Measurements from ENCODE around the gene ERAL1. TPM values are rescaled to one million over a fixed set of nuclear protein-coding genes. Genes with fewer than 3 reads are reported as not detected.
A peak's percentile ranks its signal among the peaks of the same experiment; 100 is the strongest.

The ERAL1 gene
- total and polyA plus RNA-seq, 2 of the 13 experiments (the other 11 are each of a cell fraction or from before 2014, with no cell fraction given) = 46.9 to 72.2 TPM

DNA sequence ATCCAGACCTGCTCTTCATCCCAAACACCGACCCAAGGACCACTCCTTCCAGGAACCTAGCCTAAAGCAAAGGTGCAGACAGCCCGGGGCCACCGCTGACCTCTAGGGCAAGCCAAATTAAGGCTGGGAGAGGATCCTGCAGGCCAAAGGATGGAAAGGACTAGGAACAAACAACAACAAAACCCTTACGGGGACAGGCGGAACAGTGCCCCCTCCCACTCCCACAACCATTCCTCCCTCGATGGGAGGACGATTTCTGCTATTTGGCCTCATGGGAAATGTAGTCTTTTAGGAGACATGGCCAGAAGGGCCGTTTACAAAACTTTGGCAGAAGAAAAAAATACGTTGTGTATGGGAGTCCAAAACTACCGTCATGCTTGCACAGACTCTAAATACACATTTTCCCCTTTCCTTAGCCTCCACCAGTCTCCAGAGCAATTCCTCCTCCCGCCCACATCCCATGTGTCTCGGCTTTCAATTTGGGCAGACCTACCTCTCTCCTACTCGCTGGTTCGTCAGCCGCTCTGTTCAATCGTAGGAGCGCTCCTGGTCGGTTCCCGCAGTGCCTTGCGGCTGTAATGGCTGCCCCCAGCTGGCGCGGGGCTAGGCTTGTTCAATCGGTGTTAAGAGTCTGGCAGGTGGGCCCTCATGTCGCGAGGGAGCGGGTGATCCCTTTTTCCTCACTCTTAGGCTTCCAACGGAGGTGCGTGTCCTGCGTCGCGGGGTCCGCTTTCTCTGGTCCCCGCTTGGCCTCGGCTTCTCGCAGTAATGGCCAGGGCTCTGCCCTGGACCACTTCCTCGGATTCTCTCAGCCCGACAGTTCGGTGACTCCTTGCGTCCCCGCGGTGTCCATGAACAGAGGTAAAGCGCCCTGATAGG, at the start of gene ERAL1 (continued):
- TF ChIP-seq, protein P1, sequence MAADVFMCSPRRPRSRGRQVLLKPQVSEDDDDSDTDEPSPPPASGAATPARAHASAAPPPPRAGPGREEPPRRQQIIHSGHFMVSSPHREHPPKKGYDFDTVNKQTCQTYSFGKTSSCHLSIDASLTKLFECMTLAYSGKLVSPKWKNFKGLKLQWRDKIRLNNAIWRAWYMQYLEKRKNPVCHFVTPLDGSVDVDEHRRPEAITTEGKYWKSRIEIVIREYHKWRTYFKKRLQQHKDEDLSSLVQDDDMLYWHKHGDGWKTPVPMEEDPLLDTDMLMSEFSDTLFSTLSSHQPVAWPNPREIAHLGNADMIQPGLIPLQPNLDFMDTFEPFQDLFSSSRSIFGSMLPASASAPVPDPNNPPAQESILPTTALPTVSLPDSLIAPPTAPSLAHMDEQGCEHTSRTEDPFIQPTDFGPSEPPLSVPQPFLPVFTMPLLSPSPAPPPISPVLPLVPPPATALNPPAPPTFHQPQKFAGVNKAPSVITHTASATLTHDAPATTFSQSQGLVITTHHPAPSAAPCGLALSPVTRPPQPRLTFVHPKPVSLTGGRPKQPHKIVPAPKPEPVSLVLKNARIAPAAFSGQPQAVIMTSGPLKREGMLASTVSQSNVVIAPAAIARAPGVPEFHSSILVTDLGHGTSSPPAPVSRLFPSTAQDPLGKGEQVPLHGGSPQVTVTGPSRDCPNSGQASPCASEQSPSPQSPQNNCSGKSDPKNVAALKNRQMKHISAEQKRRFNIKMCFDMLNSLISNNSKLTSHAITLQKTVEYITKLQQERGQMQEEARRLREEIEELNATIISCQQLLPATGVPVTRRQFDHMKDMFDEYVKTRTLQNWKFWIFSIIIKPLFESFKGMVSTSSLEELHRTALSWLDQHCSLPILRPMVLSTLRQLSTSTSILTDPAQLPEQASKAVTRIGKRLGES (CRISPR knock-in tag; IDR thresholded peaks at IDR 0.05; ENCODE audit: borderline replicate concordance) = no peak; the same call in 1 of the 2 replicates
- TF ChIP-seq, protein P2, sequence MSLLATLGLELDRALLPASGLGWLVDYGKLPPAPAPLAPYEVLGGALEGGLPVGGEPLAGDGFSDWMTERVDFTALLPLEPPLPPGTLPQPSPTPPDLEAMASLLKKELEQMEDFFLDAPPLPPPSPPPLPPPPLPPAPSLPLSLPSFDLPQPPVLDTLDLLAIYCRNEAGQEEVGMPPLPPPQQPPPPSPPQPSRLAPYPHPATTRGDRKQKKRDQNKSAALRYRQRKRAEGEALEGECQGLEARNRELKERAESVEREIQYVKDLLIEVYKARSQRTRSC (CRISPR knock-in tag; IDR thresholded peaks at IDR 0.05; ENCODE audit: low read depth) = no peak
- TF ChIP-seq, protein P3, sequence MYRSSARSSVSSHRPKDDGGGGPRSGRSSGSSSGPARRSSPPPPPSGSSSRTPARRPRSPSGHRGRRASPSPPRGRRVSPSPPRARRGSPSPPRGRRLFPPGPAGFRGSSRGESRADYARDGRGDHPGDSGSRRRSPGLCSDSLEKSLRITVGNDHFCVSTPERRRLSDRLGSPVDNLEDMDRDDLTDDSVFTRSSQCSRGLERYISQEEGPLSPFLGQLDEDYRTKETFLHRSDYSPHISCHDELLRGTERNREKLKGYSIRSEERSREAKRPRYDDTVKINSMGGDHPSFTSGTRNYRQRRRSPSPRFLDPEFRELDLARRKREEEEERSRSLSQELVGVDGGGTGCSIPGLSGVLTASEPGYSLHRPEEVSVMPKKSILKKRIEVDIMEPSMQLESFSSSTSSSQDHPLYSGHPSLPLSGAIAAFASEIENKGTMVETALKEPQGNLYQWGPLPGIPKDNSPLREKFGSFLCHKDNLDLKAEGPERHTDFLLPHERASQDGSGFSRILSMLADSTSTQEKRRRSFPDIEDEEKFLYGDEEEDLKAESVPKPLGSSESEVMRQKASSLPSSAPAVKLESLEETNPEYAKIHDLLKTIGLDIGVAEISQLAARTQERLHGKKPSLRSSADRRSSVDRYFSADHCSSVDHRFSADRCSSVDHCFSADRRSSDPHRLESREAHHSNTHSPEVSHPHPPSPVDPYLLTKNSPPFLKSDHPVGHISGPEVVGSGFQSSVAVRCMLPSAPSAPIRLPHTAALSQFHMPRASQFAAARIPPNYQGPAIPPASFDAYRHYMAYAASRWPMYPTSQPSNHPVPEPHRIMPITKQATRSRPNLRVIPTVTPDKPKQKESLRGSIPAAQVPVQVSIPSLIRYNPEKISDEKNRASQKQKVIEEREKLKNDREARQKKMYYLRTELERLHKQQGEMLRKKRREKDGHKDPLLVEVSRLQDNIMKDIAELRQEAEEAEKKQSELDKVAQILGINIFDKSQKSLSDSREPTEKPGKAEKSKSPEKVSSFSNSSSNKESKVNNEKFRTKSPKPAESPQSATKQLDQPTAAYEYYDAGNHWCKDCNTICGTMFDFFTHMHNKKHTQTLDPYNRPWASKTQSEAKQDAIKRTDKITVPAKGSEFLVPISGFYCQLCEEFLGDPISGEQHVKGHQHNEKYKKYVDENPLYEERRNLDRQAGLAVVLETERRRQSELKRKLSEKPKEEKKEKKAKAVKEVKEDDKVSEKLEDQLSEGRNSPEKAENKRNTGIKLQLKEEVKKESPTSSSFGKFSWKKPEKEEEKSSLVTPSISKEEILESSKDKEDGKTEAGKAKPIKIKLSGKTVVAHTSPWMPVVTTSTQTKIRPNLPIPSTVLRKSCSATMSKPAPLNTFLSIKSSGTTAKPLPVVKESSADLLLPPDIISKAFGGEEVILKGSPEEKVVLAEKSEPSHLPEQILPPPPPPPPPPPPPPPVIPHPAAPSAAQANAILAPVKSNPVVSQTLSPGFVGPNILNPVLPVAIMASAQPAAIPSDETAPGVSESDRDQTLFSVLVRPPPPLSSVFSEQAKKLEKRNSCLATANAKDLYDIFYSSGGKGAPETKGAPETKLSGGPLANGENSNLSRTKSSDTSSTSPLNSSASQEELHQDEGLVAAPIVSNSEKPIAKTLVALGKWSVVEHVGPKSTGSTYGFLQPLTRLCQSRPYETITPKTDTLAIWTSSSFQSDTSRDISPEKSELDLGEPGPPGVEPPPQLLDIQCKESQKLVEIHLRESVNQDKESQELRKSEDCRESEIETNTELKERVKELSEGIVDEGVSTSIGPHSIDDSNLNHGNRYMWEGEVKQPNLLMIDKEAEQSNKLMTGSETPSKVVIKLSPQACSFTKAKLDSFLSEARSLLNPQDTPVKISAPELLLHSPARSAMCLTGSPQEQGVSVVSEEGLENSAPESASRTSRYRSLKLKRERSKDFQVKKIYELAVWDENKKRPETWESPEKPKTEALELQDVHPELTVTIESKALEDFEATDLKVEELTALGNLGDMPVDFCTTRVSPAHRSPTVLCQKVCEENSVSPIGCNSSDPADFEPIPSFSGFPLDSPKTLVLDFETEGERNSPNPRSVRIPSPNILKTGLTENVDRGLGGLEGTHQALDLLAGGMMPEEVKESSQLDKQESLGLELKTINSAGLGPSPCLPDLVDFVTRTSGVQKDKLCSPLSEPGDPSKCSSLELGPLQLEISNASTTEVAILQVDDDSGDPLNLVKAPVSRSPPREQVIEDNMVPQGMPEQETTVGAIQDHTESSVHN (CRISPR knock-in tag; IDR thresholded peaks at IDR 0.05) = no peak
- TF ChIP-seq, protein P4, sequence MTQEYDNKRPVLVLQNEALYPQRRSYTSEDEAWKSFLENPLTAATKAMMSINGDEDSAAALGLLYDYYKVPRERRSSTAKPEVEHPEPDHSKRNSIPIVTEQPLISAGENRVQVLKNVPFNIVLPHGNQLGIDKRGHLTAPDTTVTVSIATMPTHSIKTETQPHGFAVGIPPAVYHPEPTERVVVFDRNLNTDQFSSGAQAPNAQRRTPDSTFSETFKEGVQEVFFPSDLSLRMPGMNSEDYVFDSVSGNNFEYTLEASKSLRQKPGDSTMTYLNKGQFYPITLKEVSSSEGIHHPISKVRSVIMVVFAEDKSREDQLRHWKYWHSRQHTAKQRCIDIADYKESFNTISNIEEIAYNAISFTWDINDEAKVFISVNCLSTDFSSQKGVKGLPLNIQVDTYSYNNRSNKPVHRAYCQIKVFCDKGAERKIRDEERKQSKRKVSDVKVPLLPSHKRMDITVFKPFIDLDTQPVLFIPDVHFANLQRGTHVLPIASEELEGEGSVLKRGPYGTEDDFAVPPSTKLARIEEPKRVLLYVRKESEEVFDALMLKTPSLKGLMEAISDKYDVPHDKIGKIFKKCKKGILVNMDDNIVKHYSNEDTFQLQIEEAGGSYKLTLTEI (CRISPR knock-in tag; conservative IDR thresholded peaks at IDR 0.05) = no peak
- TF ChIP-seq NFRKB (IDR thresholded peaks at IDR 0.05) (no peak), ZNF773 (CRISPR knock-in tag; IDR thresholded peaks at IDR 0.05; ENCODE audit: borderline replicate concordance) (no peak), ATF1 (CRISPR knock-in tag; IDR thresholded peaks at IDR 0.05) (peak; percentile 70; the same call in 1 of the 2 replicates), ZKSCAN8 (CRISPR knock-in tag; IDR thresholded peaks at IDR 0.05; ENCODE audit: borderline replicate concordance) (no peak)
- TF ChIP-seq, protein P5, sequence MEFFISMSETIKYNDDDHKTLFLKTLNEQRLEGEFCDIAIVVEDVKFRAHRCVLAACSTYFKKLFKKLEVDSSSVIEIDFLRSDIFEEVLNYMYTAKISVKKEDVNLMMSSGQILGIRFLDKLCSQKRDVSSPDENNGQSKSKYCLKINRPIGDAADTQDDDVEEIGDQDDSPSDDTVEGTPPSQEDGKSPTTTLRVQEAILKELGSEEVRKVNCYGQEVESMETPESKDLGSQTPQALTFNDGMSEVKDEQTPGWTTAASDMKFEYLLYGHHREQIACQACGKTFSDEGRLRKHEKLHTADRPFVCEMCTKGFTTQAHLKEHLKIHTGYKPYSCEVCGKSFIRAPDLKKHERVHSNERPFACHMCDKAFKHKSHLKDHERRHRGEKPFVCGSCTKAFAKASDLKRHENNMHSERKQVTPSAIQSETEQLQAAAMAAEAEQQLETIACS (CRISPR knock-in tag; IDR thresholded peaks at IDR 0.05) = no peak

Data from HepG2 (cell line).